Forelimb muscle (tissue), 1 donor: Measurements from ENCODE around the gene RRP8. TPM values are rescaled to one million over a fixed set of nuclear protein-coding genes. Genes with fewer than 3 reads are reported as not detected.

Experiments used
- DNase-seq: peaks from one replicate; pipeline ENCODE4 v3.0.0-alpha.2; 2013; ENCODE audit warnings: low read depth
- polyA plus RNA-seq: library from polyadenylated mRNA; unstranded; fragments of 120-200 nt; gene quantifications from one replicate; pipeline ENCODE4 v1.2.1, GENCODE V29; 2013; ENCODE audit not compliant: insufficient read length

The RRP8 gene
- polyA plus RNA-seq, 1 donor, result 22.0 TPM

DNA sequence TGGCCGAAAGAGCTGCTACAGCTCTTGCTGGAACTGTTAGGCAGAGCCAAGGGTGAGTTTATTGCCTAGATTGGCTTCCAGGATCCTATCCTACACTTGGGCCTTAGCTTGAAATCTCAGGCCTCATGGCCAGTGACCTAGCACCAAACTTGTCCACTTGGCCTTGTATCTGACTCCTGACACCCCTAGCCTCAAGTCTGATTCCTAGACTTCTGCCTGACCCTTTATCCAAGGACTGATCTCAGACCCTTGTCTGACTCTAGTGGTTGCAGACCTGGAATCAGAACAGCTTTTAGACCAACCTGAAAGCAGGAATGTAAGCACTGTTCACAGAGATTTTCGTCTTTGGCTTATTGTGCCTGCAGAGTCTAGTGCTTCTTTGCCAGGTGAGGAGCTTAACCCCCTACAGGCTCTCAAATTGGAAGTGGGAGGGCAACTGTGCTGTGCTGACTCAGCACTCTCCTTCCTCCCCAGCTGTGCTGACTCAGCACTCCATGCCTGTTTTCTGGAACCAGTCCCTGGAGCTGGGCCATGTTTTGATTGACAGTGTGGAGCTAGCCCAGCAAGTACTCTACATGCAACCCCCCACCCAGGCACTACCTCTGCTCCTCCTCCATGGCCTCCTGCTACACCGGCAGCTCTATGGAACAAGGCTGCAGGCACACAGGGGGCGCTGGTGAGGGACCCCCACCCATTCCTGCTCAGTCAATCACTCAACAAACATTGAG, 35.1 kb downstream of the RRP8 start:
- peak; percentile 28 for DNase-seq

DNA sequence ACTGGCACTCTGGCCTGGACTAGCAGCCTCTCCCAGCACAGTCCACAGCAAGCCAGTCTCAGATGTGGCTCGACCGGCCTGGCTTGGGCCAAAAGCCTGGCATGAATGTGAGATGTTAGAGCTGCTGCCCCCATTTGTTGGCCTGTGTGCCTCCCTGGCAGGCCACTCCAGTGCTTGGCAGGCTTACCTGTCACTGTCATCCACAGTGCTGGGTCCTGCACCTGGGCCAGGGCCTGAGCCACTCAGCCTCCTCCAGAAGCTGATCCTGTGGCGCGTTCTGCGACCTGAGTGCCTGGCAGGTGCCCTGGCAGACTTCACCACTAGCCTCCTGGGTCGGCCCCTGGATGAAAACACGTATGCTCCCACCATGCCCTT, 36.1 kb downstream of the RRP8 start:
- no peak for DNase-seq

DNA sequence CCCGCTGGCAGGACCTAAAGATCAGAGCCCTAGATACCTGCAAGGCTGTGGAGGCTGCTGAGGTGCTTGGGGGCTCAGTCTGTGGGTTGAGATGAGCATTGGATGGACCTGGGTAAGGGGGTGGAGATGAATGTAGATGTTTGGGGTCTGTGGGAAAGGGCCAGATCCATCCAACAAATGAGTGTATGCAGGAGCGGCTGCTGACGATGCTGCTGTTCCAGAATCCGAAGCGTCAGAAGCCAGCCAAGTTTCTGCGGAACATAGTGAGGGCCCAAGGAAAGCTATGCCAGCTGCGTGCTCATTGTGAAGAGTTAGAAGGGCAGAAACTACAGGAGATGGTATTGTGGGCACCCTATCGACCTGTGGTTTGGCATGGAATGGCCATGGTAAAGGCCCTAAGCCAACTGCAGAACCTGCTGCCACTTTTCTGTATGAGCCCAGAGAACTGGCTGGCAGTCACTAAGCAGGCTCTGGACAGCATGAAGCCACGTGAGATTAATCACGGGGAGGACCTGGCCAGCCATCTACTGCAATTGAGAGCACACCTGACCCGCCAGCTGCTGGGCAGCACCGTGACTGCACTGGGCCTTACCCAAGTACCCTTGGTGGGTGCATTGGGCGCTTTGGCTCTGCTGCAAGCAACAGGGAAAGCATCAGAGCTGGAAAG, 36.6 kb downstream of the RRP8 start:
- no peak for DNase-seq

DNA sequence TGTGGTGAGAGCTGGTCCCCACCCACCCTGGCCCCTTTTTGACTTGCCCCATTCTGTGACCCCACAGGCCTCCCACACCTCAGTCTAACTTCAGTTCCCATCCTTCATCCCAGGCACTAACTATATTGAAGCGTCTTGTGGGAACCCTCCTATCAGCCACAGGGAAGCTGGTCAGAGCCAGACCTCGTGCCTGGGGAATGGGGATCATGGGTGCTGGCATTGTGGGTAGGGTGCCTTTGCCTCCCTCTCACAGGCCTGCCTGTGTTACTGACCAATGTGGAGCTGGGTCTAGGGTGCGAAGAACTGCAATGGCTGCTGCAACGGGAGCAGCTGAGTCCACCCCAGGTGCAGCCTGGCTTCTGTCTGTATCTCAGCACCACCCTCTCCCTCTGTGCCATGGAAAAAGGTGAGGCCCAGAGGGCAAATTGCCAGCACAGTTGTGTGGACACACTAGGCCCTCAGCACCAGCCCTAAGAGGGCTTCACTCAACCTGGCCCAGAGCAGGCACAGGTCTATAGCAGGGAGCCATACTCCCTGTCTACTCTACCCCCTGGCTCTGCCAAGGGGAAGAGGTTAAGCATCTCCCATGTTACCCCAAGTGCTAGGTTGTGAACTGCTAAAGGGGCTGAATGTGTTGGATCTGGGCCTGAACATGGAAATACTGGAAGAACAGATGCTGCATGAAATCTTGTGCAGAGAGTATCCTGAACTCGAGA, 37.3 kb downstream of the RRP8 start:
- no peak for DNase-seq

DNA sequence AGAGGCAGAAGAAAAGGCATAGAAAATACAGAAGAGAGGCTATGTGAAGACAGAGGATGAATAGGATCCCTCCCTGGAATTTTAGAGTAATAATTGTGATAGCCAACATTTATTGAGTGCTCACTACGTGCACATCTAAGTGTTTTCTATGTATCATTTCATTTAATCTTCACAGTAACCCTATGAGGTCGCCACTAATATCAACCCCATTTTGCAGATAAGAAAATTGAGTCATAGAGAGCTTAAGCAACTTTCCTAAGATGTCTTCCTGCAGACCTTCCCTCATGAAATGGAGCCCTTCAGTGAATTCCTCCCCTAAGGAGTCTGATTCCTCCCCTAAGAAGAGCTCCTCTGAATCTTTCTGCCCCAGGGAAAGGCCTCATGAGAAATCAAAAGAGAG, 38.1 kb downstream of the RRP8 start:
- no peak for DNase-seq

DNA sequence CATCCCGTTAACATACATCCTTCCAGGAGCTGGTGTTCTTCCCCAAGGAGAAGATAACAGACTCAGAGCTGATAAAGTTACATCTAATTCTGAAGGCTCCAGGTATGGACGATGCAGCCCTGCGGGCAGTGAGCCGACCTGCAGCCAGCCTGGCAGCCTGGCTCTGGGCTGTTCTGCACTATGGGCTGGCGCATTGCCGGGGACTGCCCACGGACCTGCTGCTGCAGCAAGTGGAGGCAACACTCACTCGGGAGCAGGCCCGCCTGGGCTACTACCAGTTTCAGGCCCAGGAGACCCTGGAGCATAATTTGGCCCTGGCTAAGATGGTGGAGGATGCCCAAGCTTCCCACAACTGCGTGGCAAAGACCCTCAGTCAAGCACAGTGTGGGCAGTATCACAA, 39.7 kb downstream of the RRP8 start:
- no peak for DNase-seq

DNA sequence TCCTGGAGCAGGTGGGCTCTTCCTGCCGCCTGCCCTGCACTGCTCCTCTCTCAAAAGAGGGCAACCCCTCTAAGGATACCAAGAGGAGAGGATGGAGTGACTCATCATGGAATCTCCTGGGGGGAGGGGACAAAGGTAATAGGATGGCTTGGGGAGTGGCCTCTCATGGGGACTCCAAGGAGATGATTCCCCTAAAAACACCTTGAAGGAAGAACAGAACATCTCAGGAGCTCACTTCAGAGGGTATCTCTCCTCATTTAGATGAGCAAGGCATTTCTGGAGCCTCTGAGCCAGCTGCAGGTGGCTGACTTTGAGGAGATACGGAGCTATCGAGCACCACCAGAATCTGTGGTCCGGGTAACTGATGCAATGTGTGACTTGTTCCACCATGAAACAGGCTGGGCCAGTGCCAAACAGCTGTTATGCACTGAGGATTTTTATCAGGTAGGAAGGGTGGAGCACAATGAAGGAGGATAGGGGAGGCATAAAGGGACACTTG, 40.2 kb downstream of the RRP8 start:
- no peak for DNase-seq

DNA sequence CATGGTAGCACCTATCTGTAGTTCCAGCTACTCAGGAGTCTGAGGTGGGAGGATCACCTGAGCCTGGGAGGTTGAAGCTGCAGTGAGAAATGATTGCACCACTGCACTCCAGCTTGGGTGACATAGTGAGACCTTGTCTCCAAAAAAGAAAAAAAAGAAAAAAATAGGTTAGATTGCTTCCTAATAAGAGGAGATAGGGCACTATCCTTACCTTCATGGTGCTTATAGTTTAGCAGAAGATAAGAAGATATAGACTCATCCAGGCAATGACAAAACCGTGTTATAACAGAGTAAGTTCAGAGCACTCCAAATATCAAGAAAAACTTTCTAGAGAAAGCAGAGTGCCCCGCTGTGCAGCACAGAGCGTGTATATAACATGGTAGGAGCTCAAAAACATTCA, 42.1 kb downstream of the RRP8 start:
- DNase-seq, result no peak

DNA sequence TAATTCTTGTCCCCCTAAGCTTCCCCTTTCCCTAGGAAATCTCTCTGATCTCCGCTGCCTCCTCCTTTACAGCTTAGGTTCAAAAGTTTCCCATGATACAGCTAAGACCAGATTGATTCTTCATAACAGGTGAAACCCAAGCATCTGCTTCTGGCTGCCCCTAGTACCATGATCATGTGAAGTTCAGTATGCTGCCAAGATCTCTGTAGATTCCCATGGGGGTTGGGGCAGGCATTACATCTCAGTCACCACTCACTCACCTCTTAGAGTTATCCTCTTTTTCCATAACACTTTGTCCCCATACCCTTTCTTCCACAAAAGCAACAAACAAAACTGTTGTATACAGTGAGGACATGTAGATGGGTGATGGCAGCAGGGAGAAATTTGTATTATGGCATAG, 44.0 kb downstream of the RRP8 start:
- no peak for DNase-seq

DNA sequence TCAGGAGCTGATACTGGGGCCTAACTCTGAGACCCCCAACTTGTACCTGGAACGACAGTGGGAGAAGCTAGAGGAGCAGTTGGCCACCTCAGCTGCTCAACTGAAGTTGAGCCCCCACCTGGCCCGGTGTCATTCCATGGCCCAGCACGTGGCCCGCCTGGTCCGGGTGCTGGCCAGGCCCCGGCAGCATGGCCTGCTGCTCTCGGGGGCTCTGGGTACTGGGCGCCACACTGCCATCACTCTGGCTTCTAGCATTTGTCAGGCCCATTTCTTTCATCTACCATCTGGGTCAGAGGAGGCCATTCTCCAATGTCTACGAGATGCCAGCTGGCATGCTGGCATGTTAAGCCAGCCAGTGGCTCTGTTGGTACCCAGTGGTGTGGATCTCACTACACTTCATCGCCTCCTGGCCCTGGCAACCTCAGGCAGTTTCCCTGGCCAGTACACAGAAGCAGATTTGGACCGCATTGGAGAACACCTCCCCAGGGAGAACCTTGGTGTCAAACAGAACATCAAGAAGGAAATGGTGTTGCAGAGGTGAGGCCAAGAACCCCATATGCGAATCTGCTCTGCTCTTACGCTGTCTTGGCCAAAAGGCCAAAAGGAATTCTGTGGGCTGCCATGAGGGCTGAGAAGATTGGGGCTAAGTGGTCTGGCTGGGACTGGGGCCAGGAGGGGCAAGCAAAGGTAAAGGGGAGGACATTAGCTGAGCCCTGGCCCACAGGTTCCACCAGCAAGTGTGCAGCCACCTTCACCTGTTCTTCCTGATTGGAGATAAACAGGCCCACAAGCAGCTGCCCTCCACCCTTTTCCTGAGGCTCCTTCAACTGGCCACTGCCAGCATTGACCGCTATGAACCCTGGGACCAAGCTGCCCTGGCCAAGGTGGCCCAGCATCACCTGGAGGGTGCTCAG, 45.4 kb downstream of the RRP8 start:
- no peak for DNase-seq

DNA sequence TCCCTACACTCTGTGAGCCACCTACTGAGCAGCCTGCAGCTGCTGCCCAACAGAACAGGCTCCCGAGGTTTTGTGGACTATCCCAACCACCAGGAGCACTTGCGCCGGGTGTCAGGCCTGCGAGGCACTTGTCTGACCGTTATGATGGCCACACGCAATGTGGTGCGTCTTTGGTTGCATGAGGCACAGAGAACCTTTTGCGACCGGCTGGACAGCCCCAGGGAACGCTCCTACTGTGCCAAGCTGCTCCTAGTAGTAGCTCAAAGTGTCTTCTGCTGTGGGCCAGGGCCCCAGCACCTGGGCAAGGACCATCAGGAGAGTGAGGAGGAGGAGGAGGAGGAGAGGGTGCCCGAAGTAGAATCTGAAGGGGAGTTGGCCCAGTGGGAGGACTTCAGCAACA, 46.4 kb downstream of the RRP8 start:
- no peak for DNase-seq

DNA sequence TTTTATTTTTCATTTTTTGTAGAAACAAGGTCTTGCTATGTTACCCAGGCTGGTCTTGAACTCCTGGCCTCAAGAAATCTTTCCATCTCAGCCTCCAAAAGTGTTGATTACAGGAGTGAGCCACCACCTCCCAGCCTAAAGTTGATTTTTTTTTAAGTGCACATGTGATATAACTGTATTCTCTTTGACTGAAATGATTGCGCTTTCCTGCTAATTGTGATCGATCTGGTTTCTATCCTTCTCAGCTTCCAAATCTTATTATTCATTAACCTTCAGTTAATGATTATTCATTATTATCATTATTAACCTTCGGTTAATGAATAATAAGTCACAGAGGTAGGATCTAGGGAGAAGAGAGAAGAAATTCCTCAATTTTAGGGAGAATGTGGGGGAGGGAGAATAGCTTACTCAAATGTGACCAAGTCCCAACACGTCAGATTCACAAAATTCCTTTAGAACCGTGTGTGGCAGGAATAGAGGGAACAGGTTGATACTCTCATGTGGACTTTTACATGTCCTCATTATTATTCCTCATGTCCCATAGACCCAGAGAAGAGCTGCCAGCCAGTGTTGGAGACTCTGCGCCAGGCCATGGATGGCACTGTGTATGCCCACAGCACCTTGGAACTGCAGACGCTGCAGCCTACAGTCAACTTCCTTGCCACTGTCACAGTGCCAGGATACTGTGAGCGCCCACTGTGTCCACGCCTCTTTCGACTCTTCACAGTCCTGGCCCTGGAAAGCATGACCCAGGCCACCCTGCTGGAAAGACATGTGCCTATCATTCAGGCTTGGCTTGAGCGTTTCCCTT, 47.1 kb downstream of the RRP8 start:
- DNase-seq, result no peak

DNA sequence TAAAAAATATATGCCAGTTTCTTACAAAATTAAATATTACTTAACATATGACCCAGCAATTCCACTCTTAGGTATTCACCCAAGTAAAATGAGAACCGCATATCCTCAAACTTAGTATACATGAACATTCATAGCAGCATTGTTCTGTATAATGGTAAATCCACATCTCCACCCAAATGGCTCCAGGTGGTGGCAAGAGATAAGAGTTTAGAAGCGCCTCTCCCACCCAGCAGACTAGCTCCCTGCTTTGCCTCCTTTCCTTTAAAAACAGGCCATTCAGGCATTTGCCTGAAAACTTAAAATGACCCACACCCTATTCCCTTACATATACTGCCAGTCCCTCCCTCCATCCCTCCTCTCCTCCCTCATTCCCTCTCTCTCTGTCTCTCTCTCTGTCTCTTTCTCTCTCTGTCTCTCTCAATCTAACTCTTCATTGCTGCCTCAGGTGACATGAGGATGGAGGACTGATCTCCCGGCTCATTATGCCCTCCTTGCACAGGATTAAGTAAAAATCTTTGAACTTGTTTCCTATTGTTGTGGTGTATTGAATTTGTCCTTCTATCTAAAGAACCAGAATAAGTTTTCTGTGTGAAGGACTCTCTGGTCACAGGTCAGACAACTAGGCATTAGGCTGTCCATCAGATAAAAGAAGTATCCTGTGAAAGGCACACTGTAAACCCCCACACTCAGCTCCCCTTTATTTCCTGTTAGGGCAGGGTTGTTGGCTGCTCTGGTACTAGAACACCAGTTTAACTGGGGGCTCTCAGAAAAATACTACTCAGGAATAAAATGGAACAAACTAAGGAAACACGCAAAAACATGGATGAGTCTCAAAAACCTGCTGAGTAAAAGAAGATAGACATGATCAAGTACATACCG, 48.3 kb downstream of the RRP8 start:
- no peak for DNase-seq

DNA sequence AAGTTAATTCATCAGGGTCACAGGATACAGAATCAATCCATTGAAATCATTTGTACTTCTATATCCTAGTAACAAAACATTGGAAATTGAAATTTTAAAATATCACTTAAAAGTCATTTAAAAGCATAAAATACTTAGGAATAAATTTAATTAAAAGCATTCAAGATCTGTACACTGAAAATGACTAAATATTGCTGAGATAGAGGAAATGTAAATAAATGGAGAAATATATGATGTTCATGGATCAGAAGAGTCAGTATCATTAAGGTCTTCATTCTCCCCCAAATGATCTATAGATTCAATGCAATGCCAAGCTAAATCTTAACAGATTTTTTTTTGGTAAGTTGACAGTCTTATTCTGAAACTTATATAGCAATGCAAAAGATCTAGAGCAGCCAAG, 49.8 kb downstream of the RRP8 start:
- DNase-seq, result no peak

DNA sequence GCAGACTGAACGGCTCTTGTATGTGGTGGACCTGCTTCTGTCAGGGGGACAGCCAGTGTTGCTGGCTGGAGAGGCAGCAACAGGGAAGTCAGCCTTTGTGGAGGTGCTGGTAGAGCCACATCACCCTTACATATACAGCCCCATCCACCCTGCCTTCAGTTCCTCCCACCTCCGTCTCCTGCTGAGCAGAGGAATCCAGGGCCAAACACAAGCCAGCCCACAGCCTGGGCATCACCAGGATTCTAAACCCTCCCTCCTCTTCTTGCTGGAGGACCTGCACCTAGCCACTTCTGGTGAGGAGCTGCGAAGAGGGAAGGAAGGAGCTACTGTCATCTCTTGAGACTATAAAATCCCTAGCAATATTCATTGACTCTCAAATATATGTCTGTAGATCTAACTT, 54.8 kb downstream of the RRP8 start:
- DNase-seq, result no peak

DNA sequence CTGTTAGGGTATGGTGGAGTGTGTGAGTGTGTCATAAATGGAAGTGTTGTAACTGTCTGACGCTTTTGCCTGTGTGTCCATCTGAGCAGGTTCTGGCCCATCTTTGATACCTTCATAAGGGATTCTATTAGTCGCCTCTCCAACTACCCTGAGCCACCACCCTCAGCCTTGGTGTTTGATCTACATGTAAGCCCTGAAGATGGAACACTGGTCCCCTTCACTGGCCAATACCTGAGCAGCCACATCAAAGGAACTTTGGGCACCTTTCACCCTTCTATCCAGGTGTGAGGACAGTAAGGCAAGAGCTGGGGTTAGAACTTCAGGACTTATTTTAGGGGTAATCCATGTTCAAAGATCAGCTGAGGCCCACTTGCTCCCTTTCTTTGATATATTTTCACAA, 55.3 kb downstream of the RRP8 start:
- DNase-seq, result no peak

DNA sequence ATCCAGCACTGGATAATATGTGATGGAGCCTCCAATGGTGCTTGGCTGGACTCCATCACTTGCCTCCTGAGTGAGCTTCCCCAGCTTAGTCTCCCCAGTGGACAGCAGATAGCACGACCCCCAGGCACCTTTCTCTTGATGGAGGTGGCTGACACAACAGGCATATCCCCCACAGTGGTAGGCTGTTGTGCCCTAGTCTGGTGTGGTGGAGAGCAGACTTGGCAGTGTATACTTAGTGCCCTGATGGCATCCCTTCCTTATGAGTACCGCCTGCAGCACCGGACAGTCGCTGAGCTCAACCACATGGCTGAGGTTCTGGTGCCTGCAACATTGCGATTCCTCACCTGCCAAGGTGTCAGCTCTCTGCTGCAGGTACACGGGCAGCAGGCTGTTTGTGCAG, 56.2 kb downstream of the RRP8 start:
- DNase-seq, result no peak

DNA sequence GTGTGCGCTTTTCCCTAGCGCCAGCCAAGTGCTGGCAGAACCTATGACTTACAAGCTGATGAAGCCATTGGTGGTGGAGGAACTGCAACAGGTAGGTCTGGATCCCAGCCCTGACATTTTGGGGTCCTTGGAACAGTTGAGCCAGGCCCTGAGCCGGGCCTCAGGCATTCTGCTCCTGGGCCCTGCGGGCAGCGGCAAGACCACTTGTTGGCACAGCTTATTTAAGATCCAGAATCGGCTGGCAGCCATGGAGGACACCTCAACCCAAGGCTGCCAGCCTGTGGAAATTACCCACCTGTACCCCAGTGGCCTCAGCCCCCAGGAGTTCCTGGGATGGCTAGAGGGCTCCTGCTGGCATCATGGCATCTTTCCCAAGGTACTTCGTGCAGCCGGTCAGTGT, 56.7 kb downstream of the RRP8 start:
- no peak for DNase-seq

DNA sequence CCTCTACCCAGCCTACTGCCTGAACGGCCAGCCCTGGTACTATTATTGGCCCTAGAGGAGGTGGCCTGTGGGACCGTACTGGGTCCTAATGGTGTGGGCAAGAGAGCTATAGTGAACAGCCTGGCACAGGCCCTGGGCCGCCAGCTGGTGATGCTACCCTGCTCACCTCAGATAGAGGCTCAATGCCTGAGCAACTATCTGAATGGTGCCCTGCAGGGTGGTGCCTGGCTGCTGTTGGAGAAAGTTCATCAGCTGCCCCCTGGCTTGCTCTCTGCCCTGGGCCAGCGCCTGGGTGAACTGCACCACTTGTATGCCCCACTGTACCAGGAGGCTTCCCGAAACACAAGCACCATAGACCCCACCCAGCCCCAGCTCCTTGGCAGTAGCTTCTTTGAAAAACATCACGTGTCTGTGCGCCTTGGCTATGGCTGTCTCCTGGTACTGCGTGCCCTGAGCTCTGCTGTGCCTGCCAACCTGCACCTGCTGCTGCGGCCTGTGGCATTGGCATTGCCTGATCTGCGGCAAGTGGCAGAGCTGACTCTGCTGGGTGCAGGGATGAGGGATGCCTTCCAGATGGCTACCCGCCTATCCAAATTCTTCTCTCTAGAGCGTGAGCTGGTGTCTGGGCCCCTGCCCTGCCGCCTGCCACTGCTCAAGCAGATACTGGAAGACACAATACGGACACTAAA, 57.4 kb downstream of the RRP8 start:
- no peak for DNase-seq
